Fibroblast of skin of back (primary cell): Measurements from ENCODE around the gene P4HA3. TPM values are rescaled to one million over a fixed set of nuclear protein-coding genes. Genes with fewer than 3 reads are reported as not detected.
"Not testable (repeated sequence)": the region's sequence is repeated elsewhere in the genome, so short reads cannot be mapped to it uniquely, and the experiment has no call there.

ENCODE experiments used
- DNase-seq: peaks from one replicate; pipeline ENCODE4 v3.0.0-alpha.2; 2013
- polyA plus RNA-seq, 2 experiments: library from polyadenylated mRNA; unstranded; fragments of 120-200 nt; gene quantifications; one replicate each; pipeline ENCODE4 v1.2.1, GENCODE V29; 2013; ENCODE audit not compliant: insufficient read length in 2 of 2

P4HA3 gene
- polyA plus RNA-seq (2013, experiment 1 of 2; ENCODE audit: insufficient read length) = 15.3 TPM
- polyA plus RNA-seq (2013, experiment 2 of 2; ENCODE audit: insufficient read length) = 13.4 TPM

- peak; percentile 52 for DNase-seq
Observed at GRCh38 chr11:74311352-74311926, at the start of gene P4HA3. Gene P4HA3, minus strand, starts transcription at chr11:74311640. Its CDS starts 29 bp downstream, at chr11:74311611.

- peak; percentile 15 for DNase-seq
Observed at GRCh38 chr11:74357449-74357848, 46.0 kb upstream of the P4HA3 start.

- no peak for DNase-seq
Observed at GRCh38 chr11:74355626-74356025, 44.2 kb upstream of the P4HA3 start.

- peak; percentile 79 for DNase-seq
Observed at GRCh38 chr11:74354036-74354435, 42.6 kb upstream of the P4HA3 start.

- peak; percentile 14 for DNase-seq
Observed at GRCh38 chr11:74347381-74347780, 35.9 kb upstream of the P4HA3 start.

GRCh38 chr11:74345420-74345819, 34.0 kb upstream of the P4HA3 start:
- no peak for DNase-seq

GRCh38 chr11:74341921-74342320, 30.5 kb upstream of the P4HA3 start:
- DNase-seq = no peak

- DNase-seq = no peak
Observed at GRCh38 chr11:74339619-74340018, 28.2 kb upstream of the P4HA3 start.

GRCh38 chr11:74338963-74339362, 27.5 kb upstream of the P4HA3 start:
- no peak for DNase-seq

- no peak for DNase-seq
Observed at GRCh38 chr11:74333193-74333592, 21.8 kb upstream of the P4HA3 start.

- DNase-seq = no peak
Observed at GRCh38 chr11:74332291-74332690, 20.9 kb upstream of the P4HA3 start.

GRCh38 chr11:74331000-74331399, 19.6 kb upstream of the P4HA3 start:
- not testable (repeated sequence) for DNase-seq

GRCh38 chr11:74330075-74330858, 18.8 kb upstream of the P4HA3 start:
- peak; percentile 79 for DNase-seq

- DNase-seq = no peak
Observed at GRCh38 chr11:74327076-74327475, 15.6 kb upstream of the P4HA3 start.

GRCh38 chr11:74326665-74327064, 15.2 kb upstream of the P4HA3 start:
- no peak for DNase-seq

GRCh38 chr11:74325649-74326645, 14.5 kb upstream of the P4HA3 start:
- peak; percentile 82 for DNase-seq

- no peak for DNase-seq
Observed at GRCh38 chr11:74322667-74323066, 11.2 kb upstream of the P4HA3 start.

GRCh38 chr11:74321487-74322188, 10.2 kb upstream of the P4HA3 start:
- peak; percentile 91 for DNase-seq

- peak; percentile 30 for DNase-seq
Observed at GRCh38 chr11:74320538-74320937, 9.1 kb upstream of the P4HA3 start.

- DNase-seq = peak; percentile 98
Observed at GRCh38 chr11:74319139-74319816, 7.8 kb upstream of the P4HA3 start.

GRCh38 chr11:74318241-74318932, 6.9 kb upstream of the P4HA3 start:
- peak; percentile 56 for DNase-seq
